ENCODE data around the gene CHMP6.

CHMP6 gene

GRCh38 chr17:80971704-80972304 lies 19.8 kb upstream of the CHMP6 start:
- no peak for DNase-seq

- DNase-seq: no peak
Observed at GRCh38 chr17:80976701-80977100, 14.9 kb upstream of the CHMP6 start.

- DNase-seq: no peak
Observed at GRCh38 chr17:80977172-80977571, 14.5 kb upstream of the CHMP6 start.

GRCh38 chr17:80978499-80979497 lies 12.8 kb upstream of the CHMP6 start:
- no peak for DNase-seq

- DNase-seq: no peak
Observed at GRCh38 chr17:80979547-80980378, 11.9 kb upstream of the CHMP6 start.

- no peak for DNase-seq
Observed at GRCh38 chr17:80980397-80981061, 11.1 kb upstream of the CHMP6 start.

- DNase-seq: peak; percentile 20
Observed at GRCh38 chr17:80981062-80981902, 10.4 kb upstream of the CHMP6 start.

- DNase-seq: no peak
Observed at GRCh38 chr17:80981929-80982425, 9.7 kb upstream of the CHMP6 start.

- DNase-seq: no peak
Observed at GRCh38 chr17:80982426-80982974, 9.1 kb upstream of the CHMP6 start.

GRCh38 chr17:80983545-80983944 lies 8.1 kb upstream of the CHMP6 start:
- no peak for DNase-seq

- no peak for DNase-seq
Observed at GRCh38 chr17:80984749-80985148, 6.9 kb upstream of the CHMP6 start.

GRCh38 chr17:80986046-80986445 lies 5.6 kb upstream of the CHMP6 start:
- no peak for DNase-seq

- no peak for DNase-seq
Observed at GRCh38 chr17:80986816-80987475, 4.7 kb upstream of the CHMP6 start.

GRCh38 chr17:80987941-80988461 lies 3.6 kb upstream of the CHMP6 start:
- no peak for DNase-seq

- DNase-seq: no peak
Observed at GRCh38 chr17:80989586-80989913, 2.1 kb upstream of the CHMP6 start.

- no peak for DNase-seq
Observed at GRCh38 chr17:80990921-80991644, 558 bp upstream of the CHMP6 start.

GRCh38 chr17:80992077-80992947 lies 671 bp downstream of the CHMP6 start:
- DNase-seq: no peak

- DNase-seq: no peak
Observed at GRCh38 chr17:80992948-80993624, 1.4 kb downstream of the CHMP6 start.
